Neural progenitor cell (in vitro differentiated cells): ENCODE measurements around the gene ACSM5. TPM values are rescaled to one million over a fixed set of nuclear protein-coding genes. Genes with fewer than 3 reads are reported as not detected.

Source experiments
- DNase-seq: peaks from one replicate; pipeline ENCODE4 v3.0.0-alpha.2; 2016; ENCODE audit warnings: low spot score
- H2AFZ ChIP-seq: fragments of 200-600 bp; sonication (generic); replicated peaks from 2 replicates; pipeline ENCODE4 v1.6.1; 2016; ENCODE audit warnings: antibody characterized with exemption
- H3F3A ChIP-seq: fragments of 200-600 bp; sonication (generic); 2 replicates; pipeline ENCODE4 v1.6.1; 2016; ENCODE audit warnings: antibody characterized with exemption, low read depth
- H3K27ac ChIP-seq: fragments of 200-600 bp; sonication (generic); 2 replicates; pipeline ENCODE4 v1.5.1; 2016; ENCODE audit warnings: mild to moderate bottlenecking
- H3K27me3 ChIP-seq: fragments of 200-600 bp; sonication (generic); 2 replicates; pipeline ENCODE4 v1.6.1; 2016; ENCODE audit warnings: mild to moderate bottlenecking, moderate library complexity
- H3K36me3 ChIP-seq: fragments of 200-600 bp; sonication (generic); 2 replicates; pipeline ENCODE4 v1.5.1; 2016
- H3K4me1 ChIP-seq: fragments of 200-600 bp; sonication (generic); 2 replicates; pipeline ENCODE4 v1.6.1; 2016; ENCODE audit warnings: mixed run types
- H3K4me2 ChIP-seq: fragments of 200-600 bp; sonication (generic); 2 replicates; pipeline ENCODE4 v1.6.1; 2016
- H3K4me3 ChIP-seq: fragments of 200-600 bp; sonication (generic); 2 replicates; pipeline ENCODE4 v1.5.1; 2016
- H3K79me2 ChIP-seq: fragments of 200-600 bp; sonication (generic); 2 replicates; pipeline ENCODE4 v1.6.1; 2016; ENCODE audit warnings: low read depth
- H3K9ac ChIP-seq: fragments of 200-600 bp; sonication (generic); 2 replicates; pipeline ENCODE4 v1.6.1; 2016
- H3K9me3 ChIP-seq: fragments of 200-600 bp; sonication (generic); 2 replicates; pipeline ENCODE4 v1.5.1; 2016; ENCODE audit warnings: low read depth
- H4K20me1 ChIP-seq: fragments of 200-600 bp; sonication (generic); 2 replicates; pipeline ENCODE4 v1.6.1; 2016; ENCODE audit warnings: low read depth
- H3K27ac Mint-ChIP-seq: 3 replicates; pipeline ENCODE4 v1.8.0; 2021; ENCODE audit warnings: mixed read lengths
- H3K27me3 Mint-ChIP-seq: 2 replicates; pipeline ENCODE4 v1.8.0; 2022; ENCODE audit warnings: low read depth, mild to moderate bottlenecking, inconsistent platforms, moderate library complexity, mixed read lengths; ENCODE audit not compliant: insufficient read depth
- H3K36me3 Mint-ChIP-seq: 3 replicates; pipeline ENCODE4 v1.8.0; 2021; ENCODE audit warnings: mixed read lengths
- H3K4me1 Mint-ChIP-seq: 3 replicates; pipeline ENCODE4 v1.8.0; 2021; ENCODE audit warnings: mixed read lengths
- H3K4me3 Mint-ChIP-seq: 3 replicates; pipeline ENCODE4 v1.8.0; 2021; ENCODE audit warnings: mild to moderate bottlenecking, moderate library complexity, mixed read lengths
- H3K9me3 Mint-ChIP-seq: 3 replicates; pipeline ENCODE4 v1.8.0; 2020; ENCODE audit warnings: mixed read lengths
- EZH2 ChIP-seq: fragments of 200-600 bp; sonication (generic); IDR thresholded peaks from 2 replicates; pipeline ENCODE4 v1.6.1; 2017; ENCODE audit warnings: antibody characterized with exemption, mild to moderate bottlenecking, moderate library complexity
- EZH2phosphoT487 ChIP-seq: fragments of 200-600 bp; sonication (generic); IDR thresholded peaks from 2 replicates; pipeline ENCODE4 v1.6.1; 2017; ENCODE audit warnings: antibody characterized with exemption
- total RNA-seq: library from RNA; depleted of rRNA; stranded (reverse); fragments of >200 nt; gene quantifications from 2 replicates; pipeline ENCODE4 v1.2.3, GENCODE V29; 2015; ENCODE audit warnings: low replicate concordance
- TF ChIP-seq, protein P1 (sequence below): fragments of 200-600 bp; sonication (generic); IDR thresholded peaks from 2 replicates; pipeline ENCODE4 v1.5.1; 2017; ENCODE audit warnings: antibody characterized with exemption, mild to moderate bottlenecking

Gene ACSM5
- total RNA-seq, 1 donor from 2014 or later = not detected

DNA sequence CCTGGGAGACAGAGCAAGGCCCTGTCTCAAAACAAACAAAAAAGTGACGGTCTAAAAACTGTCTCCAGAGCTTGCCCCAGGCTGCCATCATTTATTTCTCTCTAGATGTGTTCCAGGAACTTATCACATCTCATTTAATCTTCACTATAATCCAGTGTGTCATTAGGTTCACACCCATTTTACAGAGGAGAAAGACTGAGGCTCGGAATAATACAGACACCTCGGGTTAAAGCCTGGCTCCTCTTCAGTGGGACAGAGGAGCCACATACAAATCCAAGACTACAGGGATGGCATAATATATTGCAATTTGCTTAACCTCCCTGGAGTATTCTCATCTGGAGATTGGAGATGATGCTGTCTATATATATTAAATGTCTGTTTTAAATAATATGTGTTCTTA is 10.7 kb upstream of the ACSM5 start:
- H3K9me3 Mint-ChIP-seq = no peaks in the 10 kb centered on the region
- Histone ChIP-seq H3K79me2 (no peaks in the 10 kb centered on the region), H3K4me1 (no peaks in the 10 kb centered on the region), H2AFZ (no peak overlapping the region), H3K27me3 (no peaks in the 10 kb centered on the region), H3K4me3 (no peak overlapping the region), H3K4me2 (no peak overlapping the region), H3K9me3 (no peaks in the 10 kb centered on the region), H3K9ac (no peak overlapping the region), H3K36me3 (no peaks in the 10 kb centered on the region), H3F3A (no peaks in the 10 kb centered on the region), H3K27ac (no peak overlapping the region), H4K20me1 (no peaks in the 10 kb centered on the region)
- peaks cover 22% of the 10 kb centered on the region for H3K4me1 Mint-ChIP-seq
- no peak for DNase-seq
- H3K36me3 Mint-ChIP-seq = no peaks in the 10 kb centered on the region
- peak overlapping the region; percentile 27 for H3K4me3 Mint-ChIP-seq
- H3K27me3 Mint-ChIP-seq = peaks cover under 1% of the 10 kb centered on the region
- TF ChIP-seq EZH2phosphoT487 = no peak
- TF ChIP-seq, protein P1, sequence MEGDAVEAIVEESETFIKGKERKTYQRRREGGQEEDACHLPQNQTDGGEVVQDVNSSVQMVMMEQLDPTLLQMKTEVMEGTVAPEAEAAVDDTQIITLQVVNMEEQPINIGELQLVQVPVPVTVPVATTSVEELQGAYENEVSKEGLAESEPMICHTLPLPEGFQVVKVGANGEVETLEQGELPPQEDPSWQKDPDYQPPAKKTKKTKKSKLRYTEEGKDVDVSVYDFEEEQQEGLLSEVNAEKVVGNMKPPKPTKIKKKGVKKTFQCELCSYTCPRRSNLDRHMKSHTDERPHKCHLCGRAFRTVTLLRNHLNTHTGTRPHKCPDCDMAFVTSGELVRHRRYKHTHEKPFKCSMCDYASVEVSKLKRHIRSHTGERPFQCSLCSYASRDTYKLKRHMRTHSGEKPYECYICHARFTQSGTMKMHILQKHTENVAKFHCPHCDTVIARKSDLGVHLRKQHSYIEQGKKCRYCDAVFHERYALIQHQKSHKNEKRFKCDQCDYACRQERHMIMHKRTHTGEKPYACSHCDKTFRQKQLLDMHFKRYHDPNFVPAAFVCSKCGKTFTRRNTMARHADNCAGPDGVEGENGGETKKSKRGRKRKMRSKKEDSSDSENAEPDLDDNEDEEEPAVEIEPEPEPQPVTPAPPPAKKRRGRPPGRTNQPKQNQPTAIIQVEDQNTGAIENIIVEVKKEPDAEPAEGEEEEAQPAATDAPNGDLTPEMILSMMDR = no peak
- no peak for TF ChIP-seq EZH2
- H3K27ac Mint-ChIP-seq = no peak overlapping the region

DNA sequence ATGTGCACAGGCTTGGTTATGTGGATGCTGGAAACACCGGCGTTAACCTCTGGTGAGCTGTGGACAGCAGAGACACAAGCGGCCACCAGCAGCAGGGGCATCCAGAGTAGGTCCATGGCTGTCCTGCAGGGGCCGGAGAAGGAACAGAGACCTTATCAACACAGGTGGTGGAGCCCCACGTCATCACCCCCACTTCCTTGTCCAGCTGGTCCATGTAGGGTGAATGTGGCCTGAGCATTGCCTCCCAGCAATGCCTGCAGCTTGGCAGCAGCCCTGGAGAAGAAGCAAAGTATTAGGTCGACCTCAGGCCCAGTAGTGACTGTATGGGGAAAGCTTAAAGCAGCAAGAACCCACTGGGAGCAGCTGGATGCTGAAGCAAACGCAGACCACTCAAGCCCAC is 10.1 kb upstream of the ACSM5 start:
- peaks cover 3% of the 10 kb centered on the region for H3K27me3 Mint-ChIP-seq
- DNase-seq = no peak

DNA sequence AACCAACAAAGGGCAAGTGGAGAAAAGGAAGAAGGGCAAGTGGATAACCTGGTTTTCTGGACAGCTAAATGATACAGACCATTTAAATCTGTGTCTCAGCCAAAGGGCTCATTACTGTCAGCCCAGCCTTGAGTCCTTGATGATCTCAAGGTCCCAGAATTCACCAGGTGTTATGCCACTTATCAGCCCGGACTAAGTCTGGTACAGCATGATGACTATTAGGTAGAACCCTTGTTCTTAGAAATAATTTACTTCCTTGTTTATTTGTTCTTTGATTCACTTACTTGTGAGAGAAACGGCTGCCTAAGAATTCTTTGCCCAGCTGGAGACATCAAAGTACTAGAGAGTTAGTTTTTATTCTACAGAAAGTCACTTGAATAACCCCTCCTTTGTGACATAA is 8.3 kb upstream of the ACSM5 start:
- Mint-ChIP-seq H3K9me3 (no peaks in the 10 kb centered on the region), H3K27me3 (peaks cover 3% of the 10 kb centered on the region), H3K27ac (no peak overlapping the region), H3K4me1 (peaks cover 12% of the 10 kb centered on the region), H3K36me3 (no peaks in the 10 kb centered on the region), H3K4me3 (no peak overlapping the region)
- no peak overlapping the region for H3K4me2 ChIP-seq
- no peak overlapping the region for H3K27ac ChIP-seq
- H3K4me3 ChIP-seq = no peak overlapping the region
- H3K79me2 ChIP-seq = no peaks in the 10 kb centered on the region
- TF ChIP-seq, protein P1 = no peak
- TF ChIP-seq EZH2 (no peak), EZH2phosphoT487 (no peak)
- no peaks in the 10 kb centered on the region for H3K27me3 ChIP-seq
- no peaks in the 10 kb centered on the region for H4K20me1 ChIP-seq
- DNase-seq = no peak
- H3F3A ChIP-seq = no peaks in the 10 kb centered on the region
- H3K4me1 ChIP-seq = no peaks in the 10 kb centered on the region
- no peaks in the 10 kb centered on the region for H3K36me3 ChIP-seq
- H3K9me3 ChIP-seq = no peaks in the 10 kb centered on the region
- H3K9ac ChIP-seq = no peak overlapping the region
- peak overlapping the region; percentile 17 for H2AFZ ChIP-seq

More for the DNA sequence above, 10.1 kb upstream of the ACSM5 start:
- Histone ChIP-seq H3K9me3 (no peaks in the 10 kb centered on the region), H3K79me2 (no peaks in the 10 kb centered on the region), H3K4me3 (no peak overlapping the region), H4K20me1 (no peaks in the 10 kb centered on the region), H3K4me1 (no peaks in the 10 kb centered on the region), H3K27ac (no peak overlapping the region), H3K27me3 (no peaks in the 10 kb centered on the region), H3F3A (no peaks in the 10 kb centered on the region), H3K9ac (no peak overlapping the region), H3K36me3 (no peaks in the 10 kb centered on the region), H2AFZ (no peak overlapping the region), H3K4me2 (no peak overlapping the region)
- Mint-ChIP-seq H3K4me3 (no peak overlapping the region), H3K9me3 (no peaks in the 10 kb centered on the region), H3K27ac (no peak overlapping the region), H3K4me1 (peaks cover 17% of the 10 kb centered on the region), H3K36me3 (no peaks in the 10 kb centered on the region)
- no peak for TF ChIP-seq EZH2phosphoT487

DNA sequence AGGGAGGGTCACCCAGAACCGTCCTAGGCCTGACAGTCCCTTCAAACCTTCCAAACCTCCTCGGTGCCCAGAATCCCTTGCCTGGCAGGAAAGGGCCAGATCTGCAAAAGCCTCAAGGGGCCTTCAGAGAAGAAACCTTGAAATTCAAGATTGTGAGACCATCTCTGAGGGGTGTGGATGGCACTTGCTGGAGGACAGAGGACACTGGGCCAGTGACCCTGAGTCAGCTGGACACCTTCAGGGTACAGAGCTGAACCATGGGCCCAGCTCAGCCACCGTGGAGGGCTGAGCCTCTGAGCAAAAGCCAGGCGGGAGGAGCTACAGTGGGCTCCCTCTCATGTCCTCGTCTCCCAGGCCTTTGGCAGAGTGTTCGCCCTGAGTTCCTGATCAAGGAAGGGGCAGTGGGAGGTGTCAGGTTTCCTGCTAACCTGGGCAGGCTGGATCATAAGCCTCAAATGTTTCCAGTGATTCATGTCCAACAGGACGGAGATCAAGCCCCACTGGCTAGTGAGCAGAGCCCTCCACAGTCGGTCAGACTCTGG is 7.8 kb upstream of the ACSM5 start:
- Mint-ChIP-seq H3K4me1 (peaks cover 10% of the 10 kb centered on the region), H3K27ac (no peak overlapping the region), H3K4me3 (no peak overlapping the region), H3K9me3 (no peaks in the 10 kb centered on the region), H3K27me3 (peaks cover 3% of the 10 kb centered on the region), H3K36me3 (no peaks in the 10 kb centered on the region)
- Histone ChIP-seq H3K9ac (no peak overlapping the region), H3F3A (no peaks in the 10 kb centered on the region), H3K9me3 (no peaks in the 10 kb centered on the region), H3K79me2 (no peaks in the 10 kb centered on the region), H3K27ac (no peak overlapping the region), H4K20me1 (no peaks in the 10 kb centered on the region), H3K4me2 (no peak overlapping the region), H3K36me3 (no peaks in the 10 kb centered on the region), H2AFZ (peak overlapping the region; percentile 17), H3K4me3 (no peak overlapping the region), H3K27me3 (no peaks in the 10 kb centered on the region), H3K4me1 (no peaks in the 10 kb centered on the region)
- TF ChIP-seq, protein P1 = no peak
- TF ChIP-seq EZH2 (no peak), EZH2phosphoT487 (no peak)
- DNase-seq = peak; percentile 9
